ENCODE data around the gene RAB7B.
"Not testable (repeated sequence)": the region's sequence is repeated elsewhere in the genome, so short reads cannot be mapped to it uniquely, and the experiment has no call there.

The RAB7B gene

GRCh38 chr1:206002871-206003801, at the start of gene RAB7B:
Gene RAB7B, minus strand, starts transcription at chr1:206003395. Its CDS starts 9,260 bp downstream, at chr1:205994135.
- no peak for TF ChIP-seq CTCF (IDR thresholded peaks at IDR 0.05; ENCODE audit: control insufficient read depth, insufficient read depth, low read depth, low read length, missing control alignments)
- peak within 1 kb of the TSS; percentile 48 for H3K4me3 ChIP-seq (ENCODE audit: control insufficient read depth, low read depth, low read length)
- no peak for DNase-seq (ENCODE audit: low read depth)

- not testable (repeated sequence) for H3K4me3 ChIP-seq (ENCODE audit: control insufficient read depth, low read depth, low read length); DNase-seq (ENCODE audit: low read depth)
Observed at GRCh38 chr1:206052231-206052865, 49.2 kb upstream of the RAB7B start.

- no peak overlapping the region for H3K4me3 ChIP-seq (ENCODE audit: control insufficient read depth, low read depth, low read length)
- no peak for TF ChIP-seq CTCF (IDR thresholded peaks at IDR 0.05; ENCODE audit: control insufficient read depth, insufficient read depth, low read depth, low read length, missing control alignments)
- no peak for DNase-seq (ENCODE audit: low read depth)
Observed at GRCh38 chr1:206050655-206051235, 47.5 kb upstream of the RAB7B start.

GRCh38 chr1:206049919-206050600, 46.9 kb upstream of the RAB7B start:
- H3K4me3 ChIP-seq (ENCODE audit: control insufficient read depth, low read depth, low read length): no peak overlapping the region
- DNase-seq (ENCODE audit: low read depth): no peak
- no peak for TF ChIP-seq CTCF (IDR thresholded peaks at IDR 0.05; ENCODE audit: control insufficient read depth, insufficient read depth, low read depth, low read length, missing control alignments)

GRCh38 chr1:206049293-206049692, 46.1 kb upstream of the RAB7B start:
- no peak for TF ChIP-seq CTCF (IDR thresholded peaks at IDR 0.05; ENCODE audit: control insufficient read depth, insufficient read depth, low read depth, low read length, missing control alignments)
- no peak for DNase-seq (ENCODE audit: low read depth)
- H3K4me3 ChIP-seq (ENCODE audit: control insufficient read depth, low read depth, low read length): no peak overlapping the region

- no peak for TF ChIP-seq CTCF (IDR thresholded peaks at IDR 0.05; ENCODE audit: control insufficient read depth, insufficient read depth, low read depth, low read length, missing control alignments)
- DNase-seq (ENCODE audit: low read depth): no peak
- H3K4me3 ChIP-seq (ENCODE audit: control insufficient read depth, low read depth, low read length): no peak overlapping the region
Observed at GRCh38 chr1:206048582-206048981, 45.4 kb upstream of the RAB7B start.
